WI38 (cell line): ENCODE data around the gene TFG.

Experiments used
- H3K4me3 ChIP-seq: 2 replicates; pipeline ENCODE4 v1.5.1; 2011; ENCODE audit warnings: low read depth, mild to moderate bottlenecking, control low read depth, low read length
- TF ChIP-seq, protein P1 (sequence below): IDR thresholded peaks from 2 replicates; pipeline ENCODE4 v1.5.1; 2012; ENCODE audit warnings: low read depth, mild to moderate bottlenecking, control low read depth, low read length

TFG gene

DNA sequence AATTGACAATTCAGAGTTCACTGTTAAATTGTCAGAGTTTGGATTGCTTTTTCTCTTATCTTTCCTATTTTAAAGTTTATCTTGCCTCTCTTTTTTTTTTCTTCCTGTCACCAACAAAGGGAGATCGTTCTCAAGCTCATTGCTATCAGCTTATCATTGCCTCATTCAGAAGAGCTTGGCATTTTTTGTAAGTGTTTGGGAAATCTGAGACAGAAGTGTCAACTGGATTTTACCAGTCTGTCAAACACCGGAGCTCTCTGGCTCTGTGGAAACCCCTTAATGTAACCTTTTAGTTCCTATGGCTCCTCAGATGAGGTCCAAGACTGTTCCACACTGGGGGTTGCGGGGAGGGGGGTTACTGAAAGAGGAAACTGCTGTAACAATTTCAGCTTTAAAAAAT, 10.6 kb upstream of the TFG start:
- TF ChIP-seq, protein P1, sequence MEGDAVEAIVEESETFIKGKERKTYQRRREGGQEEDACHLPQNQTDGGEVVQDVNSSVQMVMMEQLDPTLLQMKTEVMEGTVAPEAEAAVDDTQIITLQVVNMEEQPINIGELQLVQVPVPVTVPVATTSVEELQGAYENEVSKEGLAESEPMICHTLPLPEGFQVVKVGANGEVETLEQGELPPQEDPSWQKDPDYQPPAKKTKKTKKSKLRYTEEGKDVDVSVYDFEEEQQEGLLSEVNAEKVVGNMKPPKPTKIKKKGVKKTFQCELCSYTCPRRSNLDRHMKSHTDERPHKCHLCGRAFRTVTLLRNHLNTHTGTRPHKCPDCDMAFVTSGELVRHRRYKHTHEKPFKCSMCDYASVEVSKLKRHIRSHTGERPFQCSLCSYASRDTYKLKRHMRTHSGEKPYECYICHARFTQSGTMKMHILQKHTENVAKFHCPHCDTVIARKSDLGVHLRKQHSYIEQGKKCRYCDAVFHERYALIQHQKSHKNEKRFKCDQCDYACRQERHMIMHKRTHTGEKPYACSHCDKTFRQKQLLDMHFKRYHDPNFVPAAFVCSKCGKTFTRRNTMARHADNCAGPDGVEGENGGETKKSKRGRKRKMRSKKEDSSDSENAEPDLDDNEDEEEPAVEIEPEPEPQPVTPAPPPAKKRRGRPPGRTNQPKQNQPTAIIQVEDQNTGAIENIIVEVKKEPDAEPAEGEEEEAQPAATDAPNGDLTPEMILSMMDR, result no peak
- no peak overlapping the region for H3K4me3 ChIP-seq

GRCh38 chr3:100700708-100701107, 8.6 kb upstream of the TFG start:
- TF ChIP-seq, protein P1, result no peak
- no peak overlapping the region for H3K4me3 ChIP-seq

DNA sequence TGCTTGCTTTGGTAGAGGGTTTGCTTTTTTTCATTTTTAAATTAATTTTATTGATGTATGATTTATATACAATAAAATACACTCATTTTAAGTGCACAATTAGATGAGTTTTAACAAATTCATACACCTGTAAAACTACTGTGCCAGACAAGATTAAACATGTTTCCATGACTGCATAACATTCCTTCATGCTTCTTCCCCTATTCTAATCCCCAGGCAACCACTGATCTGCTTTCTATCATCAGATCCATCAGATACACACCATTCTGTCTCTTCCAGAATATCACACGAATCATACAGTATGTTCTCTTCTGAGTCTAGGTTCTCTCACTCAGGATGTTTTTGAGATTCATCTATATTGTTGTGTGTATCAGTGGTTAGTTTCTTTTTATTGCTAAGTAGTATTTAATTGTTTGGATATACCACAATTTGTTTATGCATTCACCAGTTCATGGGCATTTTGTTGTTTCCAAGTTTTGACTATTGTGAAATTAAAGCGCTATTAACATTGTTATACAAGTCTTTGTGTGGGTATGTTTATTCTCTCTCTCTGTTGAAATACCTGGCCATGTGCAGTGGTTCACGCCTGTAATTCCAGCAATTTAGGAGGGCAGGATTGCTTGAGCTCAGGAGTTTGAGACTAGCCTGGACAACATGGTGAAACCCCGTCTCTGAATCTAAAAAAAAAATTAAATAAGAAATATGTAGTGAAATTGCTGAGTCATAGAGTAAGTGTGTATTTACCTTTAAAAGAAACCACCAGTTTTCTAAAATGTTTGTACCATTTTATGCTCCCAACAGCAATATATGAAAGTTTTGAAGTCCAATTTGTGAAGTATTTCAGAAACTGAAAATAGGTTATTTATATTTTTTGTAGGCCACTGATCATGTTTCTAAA, 7.0 kb upstream of the TFG start:
- no peak overlapping the region for H3K4me3 ChIP-seq
- TF ChIP-seq, protein P1, result no peak

DNA sequence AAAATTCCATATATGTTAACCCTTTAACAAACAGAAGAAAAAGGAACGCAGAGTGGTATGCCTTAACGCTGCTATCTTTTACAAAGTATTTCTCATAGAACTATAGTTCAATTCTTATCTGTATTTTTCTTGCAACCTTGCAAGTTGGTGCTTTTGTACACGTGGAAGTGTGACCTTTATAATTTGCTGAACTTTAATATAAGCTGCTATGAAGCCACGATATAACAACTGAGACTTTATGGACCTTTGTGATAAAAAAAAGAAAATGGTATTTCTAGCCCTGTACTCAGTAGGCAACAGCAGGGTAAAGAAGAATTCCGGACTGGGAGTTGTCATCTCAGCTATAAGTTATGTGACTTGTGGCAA, 6.3 kb upstream of the TFG start:
- TF ChIP-seq, protein P1, result no peak

GRCh38 chr3:100703865-100704264, 5.4 kb upstream of the TFG start:
- TF ChIP-seq, protein P1, result no peak
- no peak overlapping the region for H3K4me3 ChIP-seq

More for the DNA sequence above, 6.3 kb upstream of the TFG start:
- no peak overlapping the region for H3K4me3 ChIP-seq

GRCh38 chr3:100706365-100706764, 2.9 kb upstream of the TFG start:
- no peak overlapping the region for H3K4me3 ChIP-seq
- TF ChIP-seq, protein P1, result no peak

GRCh38 chr3:100708644-100708988, 678 bp upstream of the TFG start:
- peak overlapping the region; percentile 54 for H3K4me3 ChIP-seq
- TF ChIP-seq, protein P1, result no peak
